Measurements from ENCODE around the gene SRCAP.

Gene SRCAP

DNA sequence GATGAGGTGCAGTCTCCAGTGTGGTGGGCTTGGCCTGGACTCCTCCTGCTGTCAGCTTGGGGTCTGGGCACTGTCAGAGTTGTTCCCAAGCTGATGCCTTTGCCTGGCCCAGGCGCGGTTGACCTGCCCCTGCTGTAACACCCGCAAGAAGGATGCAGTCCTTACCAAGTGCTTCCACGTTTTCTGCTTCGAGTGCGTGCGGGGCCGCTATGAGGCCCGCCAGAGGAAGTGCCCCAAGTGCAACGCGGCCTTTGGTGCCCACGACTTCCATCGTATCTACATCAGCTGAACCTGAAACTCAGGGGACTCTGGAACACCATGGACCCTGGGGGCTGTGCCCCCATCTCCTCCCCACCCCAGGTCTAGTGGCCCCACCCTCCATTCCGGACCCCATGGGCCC, 74.9 kb downstream of the SRCAP start:
- no peak for DNase-seq (ENCODE audit: low read depth in 3 of 3, low spot score in 1 of 3)

DNA sequence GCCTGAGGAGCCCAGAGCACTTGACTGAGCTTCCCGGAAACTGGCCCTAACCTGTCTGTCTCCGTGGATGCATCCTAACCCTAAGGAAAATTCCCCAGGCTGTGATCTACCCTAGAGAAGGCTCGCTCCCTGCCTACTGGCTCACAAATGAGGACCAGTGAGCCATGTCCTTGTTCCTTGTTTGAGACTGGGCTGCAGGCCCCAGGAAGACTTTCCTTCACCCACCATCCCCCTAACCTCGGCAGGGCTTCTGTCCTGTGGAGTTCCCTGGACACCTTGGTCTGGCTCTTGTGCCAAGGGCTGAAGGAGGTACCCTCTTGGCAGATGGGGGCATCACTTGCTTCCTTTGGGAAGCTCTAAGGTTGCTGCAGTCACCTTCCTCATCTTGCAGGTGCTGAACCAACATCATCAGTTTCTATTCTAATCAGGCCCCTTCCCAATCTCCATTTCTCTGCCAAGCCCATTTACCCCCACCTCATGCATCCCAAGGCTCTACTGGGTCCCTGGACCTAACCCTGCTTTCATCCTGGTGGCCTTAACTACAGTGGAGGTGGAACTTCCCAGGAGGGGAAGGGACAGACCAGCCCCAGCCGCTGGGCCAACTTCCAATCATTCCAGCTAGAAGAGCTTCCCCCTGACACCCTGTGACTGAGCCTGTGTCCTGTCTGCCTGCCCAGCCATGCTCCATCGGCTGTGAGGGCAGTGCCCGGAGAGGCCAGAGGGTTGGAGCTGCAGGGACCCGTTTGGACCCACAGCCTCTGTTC, 75.6 kb downstream of the SRCAP start:
- no peak for DNase-seq (ENCODE audit: low read depth in 3 of 3, low spot score in 1 of 3)

DNA sequence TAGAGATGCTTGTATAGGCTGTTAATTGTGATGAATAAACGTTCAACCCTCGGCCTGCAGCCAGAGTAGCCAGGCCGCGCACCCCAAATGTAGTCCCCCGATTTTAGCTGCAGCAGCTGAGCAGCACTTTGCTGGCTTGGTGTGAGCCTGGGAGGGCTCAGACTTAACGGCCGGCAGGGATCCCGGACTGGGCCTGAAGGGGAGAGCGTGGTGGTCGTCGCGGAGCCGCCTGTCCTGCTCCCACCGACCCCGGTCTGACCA, 76.1 kb downstream of the SRCAP start:
- DNase-seq (ENCODE audit: low read depth in 3 of 3, low spot score in 1 of 3), result no peak

DNA sequence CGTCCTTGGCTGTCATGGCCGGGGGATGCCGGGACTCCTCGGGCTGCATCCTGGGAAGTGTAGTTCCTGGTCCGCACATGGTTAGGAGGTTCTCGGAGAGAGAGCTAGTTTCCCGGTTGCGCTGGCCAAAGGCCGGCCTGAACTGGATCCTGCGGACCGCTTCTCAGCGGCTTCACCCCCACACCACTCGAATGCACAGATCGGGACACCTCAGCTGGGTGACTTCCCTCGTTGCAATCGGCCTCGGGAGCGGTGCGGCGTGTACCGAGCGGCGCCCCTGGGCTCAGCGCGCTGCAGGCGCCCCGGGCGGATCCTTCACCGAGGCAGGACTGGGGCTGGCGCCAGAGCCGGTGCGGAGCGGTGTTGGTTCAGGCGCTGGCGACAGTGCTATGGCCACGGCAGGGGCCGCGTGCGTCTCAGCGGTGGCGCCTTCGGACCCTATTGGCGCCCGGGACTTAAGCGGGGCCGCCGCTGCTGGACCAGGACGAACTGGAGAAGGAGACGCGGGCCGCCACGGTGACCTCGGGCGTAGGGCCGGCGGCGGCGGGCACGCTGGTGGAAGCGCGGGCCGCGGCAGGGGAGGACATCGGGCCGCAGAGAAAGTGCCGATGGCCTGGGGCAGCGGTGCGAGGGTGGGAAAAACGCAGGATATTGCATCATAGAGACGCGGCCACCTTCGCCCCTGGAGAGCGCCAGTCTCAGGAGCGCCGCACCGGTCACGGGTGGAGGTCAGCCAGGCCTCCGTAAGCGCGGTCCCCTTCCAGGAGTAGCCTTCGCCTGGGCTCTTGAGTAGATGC, 76.6 kb downstream of the SRCAP start:
- peak in 1 of 3 donors; percentile 47 for DNase-seq (ENCODE audit: low read depth in 3 of 3, low spot score in 1 of 3)

DNA sequence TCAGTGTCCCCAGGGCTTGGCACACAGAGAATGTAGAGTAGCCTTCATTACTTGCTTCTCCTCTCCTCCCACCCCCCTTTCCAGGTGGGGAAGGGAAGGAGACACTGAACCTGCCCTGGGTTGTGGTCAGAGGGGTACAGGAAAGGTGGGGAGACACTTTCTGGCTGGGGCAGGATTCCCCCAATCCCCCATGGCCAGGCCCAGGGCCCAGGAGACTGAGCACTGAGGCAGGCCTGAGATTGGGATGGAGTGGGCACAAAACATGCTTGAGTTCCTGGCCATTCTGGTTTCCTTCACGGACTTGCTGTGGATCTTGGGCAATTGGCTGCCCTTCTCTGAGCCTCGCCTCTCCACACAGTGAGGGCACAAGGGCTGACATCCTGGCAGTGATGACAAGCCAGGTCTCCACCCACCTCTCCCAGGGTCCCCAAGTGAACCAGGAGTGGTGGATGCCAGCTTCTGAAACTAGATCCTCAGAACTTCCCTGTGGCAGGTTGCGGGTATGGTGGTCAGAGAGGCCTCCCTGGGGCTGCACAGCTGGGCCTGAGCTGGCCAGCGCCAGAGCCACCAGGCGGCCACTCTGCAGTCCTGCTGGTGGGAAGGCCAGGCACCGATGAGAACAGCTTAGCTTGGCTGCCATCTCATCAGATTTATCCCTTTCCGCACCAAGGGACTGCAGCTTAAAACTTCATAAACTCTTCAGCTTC, 78.8 kb downstream of the SRCAP start:
- no peak for DNase-seq (ENCODE audit: low read depth in 3 of 3, low spot score in 1 of 3)

DNA sequence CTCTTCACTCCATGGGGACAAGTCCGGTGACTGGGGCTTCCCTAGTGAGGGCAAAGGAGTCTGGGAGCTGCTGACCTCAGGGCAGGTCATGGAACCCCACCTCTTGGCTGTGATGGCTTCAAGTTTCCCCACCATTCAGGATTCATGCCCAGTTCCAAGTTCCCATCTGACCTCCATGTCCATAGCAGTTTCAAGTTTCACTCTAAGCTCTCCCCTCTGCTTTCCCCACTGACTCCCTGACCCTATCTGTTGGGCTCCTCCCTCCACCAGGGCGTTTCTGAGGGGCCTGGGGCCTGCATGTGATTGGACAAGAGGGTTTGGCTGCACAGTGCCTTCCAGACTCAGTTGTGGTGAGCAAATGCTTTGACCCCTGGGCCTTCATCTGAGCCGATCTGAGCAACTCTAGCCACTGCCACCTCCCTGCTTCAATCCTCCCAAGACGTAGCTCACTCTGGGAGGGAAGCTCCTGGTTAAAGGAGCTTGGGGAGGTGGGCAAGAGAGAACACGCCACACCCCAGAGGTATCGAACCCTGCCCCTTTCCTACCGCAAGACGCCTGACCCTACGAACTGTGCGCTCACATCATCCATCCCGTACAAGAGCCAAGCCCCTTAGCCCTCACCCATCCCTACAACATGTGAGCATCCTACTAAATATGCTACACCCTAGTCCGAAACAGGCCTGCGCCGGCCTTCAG, 79.7 kb downstream of the SRCAP start:
- no peak for DNase-seq (ENCODE audit: low read depth in 3 of 3, low spot score in 1 of 3)

DNA sequence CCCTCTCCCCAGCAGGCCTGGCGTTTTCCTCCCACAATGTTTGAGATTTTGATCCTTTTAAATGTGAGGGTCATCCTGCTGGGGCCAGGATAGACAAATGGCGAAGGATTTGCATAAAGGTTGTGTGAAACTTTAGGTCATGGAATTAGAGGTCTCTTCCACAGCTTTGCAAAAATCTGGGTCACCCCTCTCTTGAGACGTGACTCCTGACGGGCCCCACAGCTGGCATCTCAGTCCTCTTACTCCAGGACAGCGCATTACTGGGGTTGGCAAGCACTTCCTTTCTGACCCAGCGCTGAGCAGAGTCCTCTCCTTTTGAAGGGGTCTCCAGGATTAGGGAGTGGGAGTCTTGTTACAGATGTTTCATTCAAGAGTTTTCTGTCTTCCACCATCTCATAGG, 80.6 kb downstream of the SRCAP start:
- no peak for DNase-seq (ENCODE audit: low read depth in 3 of 3, low spot score in 1 of 3)

DNA sequence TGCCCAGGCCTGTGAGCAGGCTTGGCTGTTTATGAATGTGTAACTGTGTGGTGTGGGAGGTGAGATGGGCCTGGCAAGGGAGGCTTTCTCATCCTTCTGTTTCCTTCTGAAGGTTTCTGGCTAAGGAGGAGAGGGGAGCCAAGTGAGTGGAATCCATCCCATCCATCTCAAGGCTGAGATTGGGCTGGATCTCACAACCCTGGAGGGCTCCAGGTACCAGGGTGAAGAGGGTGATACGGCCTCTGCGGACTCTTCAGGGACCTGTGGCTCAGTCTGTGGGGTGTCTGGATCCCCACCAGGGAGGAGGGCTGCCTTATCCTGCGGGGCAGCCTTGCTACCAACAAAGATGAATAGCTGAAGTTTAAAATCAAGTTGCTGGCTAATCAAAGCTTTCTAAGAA, 81.0 kb downstream of the SRCAP start:
- DNase-seq (ENCODE audit: low read depth in 3 of 3, low spot score in 1 of 3), result no peak

DNA sequence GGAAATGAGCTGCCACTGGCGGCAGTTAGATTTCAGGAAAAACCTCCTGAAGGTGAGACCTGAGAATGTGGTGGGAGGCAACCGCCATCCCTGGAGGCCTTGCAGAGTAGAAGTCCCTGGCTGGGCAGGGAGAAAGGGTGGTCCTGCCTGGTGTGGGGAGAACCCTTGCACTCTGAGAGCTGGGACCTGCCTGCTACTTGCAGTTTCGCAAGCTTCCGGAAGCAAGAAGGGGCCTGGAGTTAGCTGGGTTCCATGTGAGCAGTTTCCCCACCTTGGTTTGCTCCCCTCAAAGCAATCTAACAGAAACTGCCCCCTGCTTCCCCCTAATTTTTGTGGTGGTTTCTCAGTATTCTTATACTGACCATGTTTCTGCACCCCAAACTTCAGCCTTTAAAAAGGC, 81.6 kb downstream of the SRCAP start:
- no peak for DNase-seq (ENCODE audit: low read depth in 3 of 3, low spot score in 1 of 3)

DNA sequence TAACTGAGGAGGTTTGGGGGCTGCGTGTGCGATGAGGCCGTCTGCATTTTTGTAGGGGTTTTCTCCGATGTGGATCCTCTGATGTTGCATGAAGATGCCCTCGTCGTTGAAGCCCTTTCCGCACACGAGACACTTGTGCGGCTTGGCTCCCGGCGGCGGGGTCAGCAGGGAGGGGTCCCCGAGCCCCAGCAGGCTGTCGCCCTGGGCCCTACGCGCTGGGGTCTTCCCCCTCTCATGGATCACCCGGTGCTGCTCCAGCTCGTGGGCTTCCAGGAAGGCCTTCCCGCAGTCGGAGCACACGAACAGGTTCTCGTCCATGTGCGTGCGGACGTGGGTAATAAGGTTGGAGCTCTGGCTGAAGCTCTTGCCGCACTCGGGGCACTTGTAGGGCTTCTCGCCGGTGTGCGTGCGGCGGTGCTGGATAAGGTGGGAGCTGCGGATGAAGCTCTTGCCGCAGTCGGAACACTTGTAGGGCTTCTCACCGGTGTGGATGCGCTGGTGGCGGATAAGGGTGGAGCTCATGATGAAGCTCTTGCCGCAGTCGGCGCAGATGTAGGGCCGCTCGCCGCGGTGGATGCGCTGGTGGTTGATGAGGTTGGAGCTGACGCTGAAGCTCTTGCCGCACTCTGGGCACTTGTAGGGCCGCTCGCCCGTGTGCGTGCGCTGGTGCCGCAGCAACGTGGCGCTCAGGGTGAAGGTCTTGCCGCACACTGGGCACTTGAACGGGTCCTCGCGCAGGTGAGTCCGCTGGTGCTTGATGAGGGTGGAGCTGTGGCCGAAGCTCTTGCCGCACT, 83.7 kb downstream of the SRCAP start:
- DNase-seq (ENCODE audit: low read depth in 3 of 3, low spot score in 1 of 3), result no peak

DNA sequence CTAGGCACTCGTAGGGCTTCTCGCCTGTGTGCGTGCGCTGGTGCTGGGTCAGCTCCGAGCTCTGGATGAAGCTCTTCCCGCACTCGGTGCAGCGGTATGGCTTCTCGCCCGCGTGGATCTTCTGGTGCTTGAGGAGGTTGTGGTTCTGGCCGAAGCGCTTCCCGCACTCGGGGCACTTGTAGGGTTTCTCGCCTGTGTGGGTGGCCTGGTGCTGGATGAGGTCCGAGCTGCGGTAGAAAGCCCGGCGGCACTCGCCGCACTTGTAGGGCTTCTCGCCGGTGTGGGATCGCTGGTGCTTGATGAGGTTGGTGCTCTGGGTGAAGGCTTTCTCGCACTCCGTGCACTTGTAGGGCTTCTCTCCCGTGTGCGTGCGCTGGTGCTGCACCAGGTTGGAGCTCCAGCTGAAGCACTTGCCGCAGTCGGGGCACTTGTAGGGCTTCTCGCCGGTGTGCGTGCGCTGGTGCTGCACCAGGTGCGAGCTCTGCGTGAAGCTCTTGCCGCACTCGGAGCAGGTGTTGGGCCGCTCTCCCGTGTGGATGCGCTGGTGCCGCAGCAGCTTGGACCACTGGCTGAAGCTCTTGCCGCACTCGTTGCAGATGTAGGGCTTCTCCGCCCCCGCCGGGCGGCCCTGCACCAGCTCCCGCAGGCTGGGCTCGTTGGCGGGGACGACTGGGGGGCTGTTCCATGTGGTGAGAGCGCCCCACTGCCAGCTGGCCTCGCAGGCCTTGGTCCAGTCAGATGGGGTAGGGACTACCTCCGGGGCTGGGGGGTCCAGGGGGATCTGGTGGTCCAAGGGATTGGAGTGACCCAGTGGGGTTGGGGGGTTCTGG, 84.5 kb downstream of the SRCAP start:
- DNase-seq (ENCODE audit: low read depth in 3 of 3, low spot score in 1 of 3), result no peak

DNA sequence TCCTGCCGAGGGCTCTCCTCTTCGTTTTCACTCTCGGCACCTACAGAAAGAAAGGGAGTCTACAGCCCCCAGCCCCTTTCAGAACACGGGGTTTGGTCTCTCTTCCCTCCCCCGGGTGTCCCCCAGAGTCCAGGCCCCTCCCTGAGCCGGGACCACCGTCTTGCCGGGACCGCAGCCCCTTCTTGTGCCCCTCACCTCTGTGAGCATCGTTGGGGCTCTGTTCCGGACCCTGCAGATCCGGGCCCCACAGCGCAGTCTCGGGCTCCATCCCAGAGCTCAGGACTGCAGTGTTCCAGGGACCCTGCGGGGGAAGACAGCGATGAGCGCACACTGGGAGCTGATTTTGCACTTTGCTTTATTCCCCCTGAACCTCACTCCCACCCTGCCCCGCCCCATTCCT, 85.2 kb downstream of the SRCAP start:
- no peak for DNase-seq (ENCODE audit: low read depth in 3 of 3, low spot score in 1 of 3)

DNA sequence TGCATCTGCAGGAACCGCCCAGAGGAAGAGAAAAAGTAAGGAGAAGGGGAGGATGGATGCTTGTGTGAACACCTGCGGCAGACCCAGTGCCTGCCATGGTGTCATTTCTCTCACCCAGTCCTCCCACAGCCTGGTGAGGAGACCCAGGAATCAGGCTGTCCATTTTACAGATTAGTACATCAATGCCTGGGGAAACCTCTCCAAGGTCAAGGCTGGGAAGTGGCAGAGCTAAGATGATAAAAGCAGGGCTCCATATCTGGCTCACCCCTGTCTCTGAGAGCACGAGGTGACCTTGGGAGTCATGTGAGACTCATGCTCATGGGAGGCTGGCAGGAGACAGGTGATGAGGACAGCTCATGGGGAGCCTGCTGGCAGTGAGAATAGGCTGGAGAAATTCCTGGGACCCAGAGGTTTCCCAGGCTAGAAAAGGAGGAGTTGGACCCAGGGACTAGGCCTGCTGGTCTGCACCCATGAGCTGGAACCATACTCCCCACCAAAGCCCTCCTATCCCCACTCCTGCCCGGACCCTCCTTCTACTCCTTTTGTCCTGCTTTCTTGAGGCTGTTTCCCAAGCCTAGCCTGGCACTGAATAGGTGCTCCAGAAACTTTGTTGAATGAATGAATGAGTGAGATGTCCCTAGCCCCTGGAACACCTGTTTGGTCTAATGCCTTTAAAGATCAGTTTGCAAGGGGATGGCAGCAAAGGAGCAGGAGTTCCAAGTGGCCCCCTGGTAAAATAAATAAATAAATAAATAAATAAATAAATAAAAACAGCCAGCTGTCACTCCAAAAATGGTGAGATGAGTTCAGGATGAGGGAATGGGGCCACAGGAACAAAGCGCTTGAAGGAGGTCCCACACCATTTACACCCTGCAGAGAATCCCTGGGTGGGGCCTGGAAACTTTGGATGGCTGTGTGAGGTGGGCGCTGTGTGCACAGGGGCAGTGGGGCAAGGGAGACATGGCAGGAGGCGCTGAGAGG, 86.4 kb downstream of the SRCAP start:
- DNase-seq (ENCODE audit: low read depth in 3 of 3, low spot score in 1 of 3), result no peak

DNA sequence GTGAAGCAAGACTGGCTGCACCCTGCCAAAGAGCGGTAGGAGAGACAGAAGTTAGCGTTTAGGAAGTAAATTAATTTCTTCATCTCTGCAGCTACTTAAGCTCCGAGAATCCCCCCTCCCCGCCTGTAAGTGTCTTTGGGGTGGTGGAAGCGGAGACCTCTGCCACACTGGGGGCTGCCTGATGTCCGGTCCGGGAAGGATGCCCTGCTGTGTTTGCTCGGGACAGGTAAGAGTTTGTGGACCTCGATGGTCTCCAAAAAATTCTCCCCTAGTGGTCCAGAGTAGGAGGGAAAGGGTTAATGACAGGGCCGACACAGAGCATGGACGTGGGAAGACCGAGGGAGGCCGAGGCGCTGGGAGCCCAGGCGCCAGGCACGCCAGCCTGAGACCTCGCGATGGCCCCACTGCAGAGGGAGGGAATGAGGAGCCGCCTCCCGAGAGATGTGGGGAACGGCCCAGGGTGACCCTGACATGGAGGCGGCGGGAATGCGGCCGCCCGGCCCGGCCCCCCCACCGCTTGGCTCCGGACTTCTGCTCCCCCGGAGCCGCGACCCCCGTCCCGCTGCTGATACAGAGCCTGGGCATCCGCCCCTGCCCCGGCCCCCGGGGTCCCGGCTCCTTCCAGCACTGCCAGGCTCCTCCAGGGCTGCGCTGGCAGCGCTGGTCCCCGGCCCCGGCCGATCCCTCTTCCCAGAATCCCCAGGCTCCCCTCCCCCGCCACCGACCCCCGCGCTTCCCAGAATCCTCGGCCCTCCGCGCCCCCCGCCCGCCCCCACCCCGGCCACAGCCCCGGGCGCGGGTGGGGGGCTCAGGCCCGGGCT, 87.4 kb downstream of the SRCAP start:
- DNase-seq (ENCODE audit: low read depth in 3 of 3, low spot score in 1 of 3), result no peak

DNA sequence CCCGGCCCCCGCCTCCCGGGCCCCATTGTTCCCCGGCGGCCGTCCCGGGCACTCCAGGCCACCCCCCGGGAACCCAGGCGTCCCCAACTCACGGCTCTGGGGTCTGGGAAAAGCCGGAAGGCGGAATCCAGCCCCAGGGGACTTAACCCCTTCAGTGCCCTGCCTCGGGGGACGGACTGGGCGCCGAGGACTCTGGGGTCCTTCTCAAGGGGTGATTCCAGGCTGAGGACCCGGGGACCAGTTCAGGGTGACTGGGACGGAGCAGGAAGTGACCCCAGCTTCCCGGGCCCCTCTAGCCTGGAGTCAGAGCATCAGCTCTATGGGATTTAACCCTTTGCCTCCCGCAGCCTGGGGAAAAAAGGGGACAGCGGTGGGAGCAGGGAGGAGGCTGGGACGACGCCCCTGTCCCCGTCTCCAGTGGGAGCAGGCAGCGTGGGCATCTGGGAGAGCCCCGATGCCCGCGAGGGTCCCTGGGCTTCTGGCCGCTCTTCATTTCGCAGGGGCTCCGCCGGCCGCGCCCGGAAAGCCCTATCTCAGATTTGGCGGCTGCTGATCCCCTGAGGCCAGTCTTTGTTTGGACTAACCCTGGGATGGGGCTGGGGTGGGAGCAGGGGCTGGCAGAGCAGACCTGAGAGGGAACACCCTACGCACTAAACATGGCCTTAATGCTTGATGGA, 88.1 kb downstream of the SRCAP start, which contains the start of gene ZNF629:
TSS of gene ZNF629 (minus strand) at position 270 of the 677 bp plus-strand sequence. CDS start 2,723 bp downstream, outside the sequence.
- DNase-seq (ENCODE audit: low read depth in 3 of 3, low spot score in 1 of 3), result peak in 1 of 3 donors; percentile 32

DNA sequence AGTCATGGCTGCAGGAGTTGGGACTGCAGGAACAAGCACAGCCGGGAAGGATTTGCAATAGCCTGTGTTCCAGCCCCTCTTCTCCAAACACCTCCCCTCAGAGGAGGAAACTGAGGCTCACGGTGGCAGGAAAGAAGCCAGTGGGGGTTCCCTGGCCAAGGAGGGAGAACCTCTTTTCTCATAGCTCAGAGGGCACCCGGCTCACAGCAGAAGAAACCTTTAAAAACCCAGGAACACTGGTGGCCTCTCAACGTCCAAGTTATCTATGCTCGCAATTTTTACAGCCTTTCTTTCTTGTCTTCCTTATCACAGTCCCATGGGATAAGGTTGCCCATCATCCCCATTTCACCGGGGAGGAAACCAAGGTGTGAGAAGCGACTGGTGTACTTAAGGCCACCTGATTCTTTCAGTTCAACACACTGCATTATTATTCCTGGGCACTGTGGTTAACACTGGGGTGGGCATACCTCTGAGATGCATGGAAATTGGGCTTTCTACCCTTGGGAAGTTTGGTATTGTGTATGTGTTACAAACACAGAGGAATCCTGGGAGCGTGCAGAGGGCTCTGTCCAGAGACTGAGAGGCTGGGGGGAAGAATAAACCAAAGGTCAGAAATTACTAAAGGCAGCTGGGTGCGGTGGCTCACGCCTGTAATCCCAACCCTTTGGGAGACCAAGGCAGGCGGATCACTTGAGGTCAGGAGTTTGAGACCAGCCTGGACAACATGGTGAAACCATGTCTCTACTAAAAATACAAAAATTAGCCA, 88.8 kb downstream of the SRCAP start:
- no peak for DNase-seq (ENCODE audit: low read depth in 3 of 3, low spot score in 1 of 3)

All from stimulated activated CD4-positive, alpha-beta T cell treated with anti-CD3 and anti-CD28 coated beads, TNF-alpha, amount 100 ng/mL, for 1 hour (primary cell).